GM18951 (cell line): ENCODE results near the gene HEMK1.

Source experiments
- POLR2A ChIP-seq: IDR thresholded peaks from 4 replicates; pipeline ENCODE4 v1.6.1; 2011; ENCODE audit warnings: mild to moderate bottlenecking; ENCODE audit not compliant: insufficient read length, insufficient read depth; ENCODE audit errors: extremely low read depth
- in situ Hi-C: fragments of 300-500 bp; cut with MboI; formaldehyde crosslinking; loops from one replicate; pipeline ENCODE4 v1.12.0; 2022; ENCODE audit warnings: low sequenced_read_pairs, mixed read lengths, inconsistent platforms; ENCODE audit not compliant: unreplicated experiment

The HEMK1 gene

GRCh38 chr3:50552598-50552997, 16.7 kb upstream of the HEMK1 start:
- no peak for TF ChIP-seq POLR2A
- in situ Hi-C loops: no loop called here

DNA sequence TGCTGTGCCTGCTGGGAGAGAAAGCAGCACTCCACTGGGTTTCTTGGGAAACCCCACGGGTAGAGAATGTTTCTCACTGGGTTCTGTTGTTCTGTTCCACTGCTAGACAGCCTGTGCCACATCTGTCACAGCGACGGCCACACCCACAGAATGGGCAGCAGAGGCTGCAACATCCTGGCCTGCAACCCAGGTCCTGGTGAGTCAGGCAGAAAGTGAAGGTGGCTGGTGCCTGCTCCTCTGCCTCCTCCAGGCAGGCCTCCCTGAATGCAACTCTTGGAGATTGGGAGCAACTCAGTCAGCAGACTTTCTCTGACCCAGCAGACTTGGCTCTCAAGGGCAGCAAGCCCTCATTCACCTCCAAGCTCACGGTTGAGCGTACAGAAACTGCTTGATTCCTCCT, 14.8 kb upstream of the HEMK1 start:
- in situ Hi-C loops: no loop called here

DNA sequence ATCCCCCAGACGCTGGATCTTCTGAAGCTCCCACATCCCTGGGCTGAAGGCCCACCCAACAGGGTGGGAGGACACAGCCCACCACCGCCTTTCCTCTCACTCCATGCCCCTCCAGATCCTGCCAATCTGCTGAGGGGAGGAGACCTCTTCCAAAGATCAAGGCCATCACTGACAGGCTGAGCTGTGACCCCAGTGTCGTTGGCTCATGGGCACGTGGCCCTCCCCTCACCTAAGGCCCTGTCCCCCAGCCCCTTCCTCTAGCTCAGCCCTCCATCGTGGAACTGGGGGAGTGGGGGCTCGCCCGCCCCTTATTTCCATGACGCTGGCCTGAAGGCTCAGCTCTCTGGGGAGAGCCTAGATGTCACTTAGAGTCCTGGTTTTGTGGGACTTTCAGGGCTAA, 12.2 kb upstream of the HEMK1 start:
- TF ChIP-seq POLR2A: no peak
- in situ Hi-C loops: no loop called here

More for the DNA sequence above, 14.8 kb upstream of the HEMK1 start:
- TF ChIP-seq POLR2A: no peak

- TF ChIP-seq POLR2A: no peak
- in situ Hi-C loops: no loop called here
These were observed 11.4 kb upstream of the HEMK1 start for GRCh38 chr3:50557915-50558314.

DNA sequence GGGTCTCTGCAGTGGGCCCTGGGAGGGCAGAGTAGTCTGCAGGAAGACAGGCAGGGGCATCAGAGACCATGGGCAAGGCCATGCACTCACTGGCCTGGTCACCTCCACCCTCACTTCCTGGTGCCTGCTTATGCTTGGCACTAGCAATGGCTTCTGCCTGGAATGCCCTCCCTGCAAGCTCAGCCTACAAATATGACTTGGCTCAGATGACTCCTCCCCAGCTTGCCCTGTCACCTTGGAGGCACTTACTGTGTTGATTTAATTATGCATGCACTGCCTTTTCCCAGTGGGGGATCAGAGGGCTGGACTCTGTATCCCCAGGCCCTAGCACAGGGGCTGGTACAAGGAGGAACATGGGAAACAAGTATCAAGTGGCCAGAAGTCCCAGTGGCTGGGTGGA, 9.6 kb upstream of the HEMK1 start:
- in situ Hi-C loops: no loop called here
- TF ChIP-seq POLR2A: no peak

DNA sequence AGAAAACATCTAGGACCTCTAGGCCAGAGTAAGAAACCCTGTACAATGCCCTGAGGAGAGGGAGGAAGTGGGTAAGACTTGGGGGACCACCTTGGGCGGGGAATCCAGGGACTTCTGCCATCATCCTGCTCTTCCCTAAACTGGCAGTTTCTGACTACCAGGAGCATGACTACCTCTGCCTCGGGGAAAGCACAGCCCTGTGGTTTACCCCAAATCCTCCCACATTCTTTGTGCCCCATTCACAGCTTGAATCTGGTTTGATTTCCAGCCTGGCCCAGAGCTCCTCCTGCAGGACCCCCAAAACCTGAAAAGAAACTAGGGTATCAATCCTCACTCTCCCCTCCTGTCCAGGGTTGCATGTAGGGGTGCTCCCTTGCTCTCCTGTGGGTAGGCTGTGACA, 6.5 kb upstream of the HEMK1 start:
- TF ChIP-seq POLR2A: no peak
- in situ Hi-C loops: no loop called here

DNA sequence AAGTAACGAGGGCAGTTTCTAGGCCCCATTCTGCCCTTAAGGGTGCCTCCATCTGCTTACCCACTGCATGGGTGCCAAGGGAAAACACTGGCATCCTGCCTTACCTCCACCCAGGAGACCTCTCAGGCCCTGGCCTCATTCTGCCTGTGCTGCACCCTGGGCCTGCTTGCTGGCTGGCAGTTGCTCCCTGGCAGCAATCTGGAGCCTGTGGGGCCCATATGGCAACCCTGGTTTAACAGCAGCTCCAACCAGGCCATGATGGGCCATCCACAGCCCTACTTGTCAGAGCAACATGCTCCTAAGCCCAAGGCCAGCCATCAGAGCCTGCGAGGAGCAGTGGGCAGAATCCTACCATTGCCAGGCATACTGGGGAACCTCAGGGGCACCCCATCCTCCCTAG, 5.5 kb upstream of the HEMK1 start:
- no peak for TF ChIP-seq POLR2A
- in situ Hi-C loops: no loop called here

GRCh38 chr3:50564321-50564720, 5.0 kb upstream of the HEMK1 start:
- no peak for TF ChIP-seq POLR2A
- in situ Hi-C loops: no loop called here

GRCh38 chr3:50567011-50567385, 2.3 kb upstream of the HEMK1 start:
- in situ Hi-C loops: no loop called here
- no peak for TF ChIP-seq POLR2A

- in situ Hi-C loops: no loop called here
These were observed 1.7 kb upstream of the HEMK1 start, which contains the start of gene C3orf18 for GRCh38 chr3:50567386-50568167. Gene C3orf18 (minus strand): TSS chr3:50567747. CDS start chr3:50565699, 2,048 bp downstream.

DNA sequence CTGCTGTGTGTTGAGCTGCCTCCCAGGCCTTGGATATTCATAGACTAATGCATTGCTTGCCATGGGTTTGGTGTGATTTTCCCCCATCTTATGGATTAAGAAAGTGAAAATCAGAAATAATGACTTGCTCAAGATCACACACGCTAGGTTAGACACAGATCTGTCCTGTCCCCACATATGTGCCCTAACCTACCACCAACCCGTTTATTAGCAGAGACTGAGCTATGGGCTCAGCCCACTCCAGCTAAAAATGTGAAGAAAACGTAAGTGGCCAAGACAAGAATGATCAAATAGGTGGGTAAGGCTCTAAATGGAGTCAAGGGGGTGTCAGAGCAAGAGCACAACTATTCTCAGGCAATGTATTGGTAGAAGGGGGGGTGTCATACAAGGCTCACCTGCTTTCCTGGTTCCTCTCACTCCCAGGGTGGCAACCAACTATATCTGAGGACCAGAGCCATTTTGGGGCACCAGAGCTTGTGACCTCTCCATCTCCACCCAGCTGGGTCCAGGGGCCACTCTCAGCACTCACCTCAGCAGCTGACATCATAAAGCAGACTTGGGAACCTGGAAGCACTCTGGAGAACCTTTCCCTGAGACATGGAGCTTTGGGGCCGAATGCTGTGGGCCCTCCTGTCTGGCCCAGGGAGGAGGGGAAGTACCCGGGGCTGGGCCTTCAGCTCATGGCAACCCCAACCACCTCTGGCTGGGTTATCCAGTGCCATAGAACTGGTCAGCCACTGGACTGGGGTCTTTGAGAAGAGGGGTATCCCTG, 1.4 kb downstream of the HEMK1 start:
- TF ChIP-seq POLR2A: no peak
- in situ Hi-C loops: loop anchor here (5.0 kb wide), 1 partner anchor 42 kb away; the partner anchor contains the start of gene CISH

More at GRCh38 chr3:50567386-50568167, 1.7 kb upstream of the HEMK1 start, which contains the start of gene C3orf18:
- TF ChIP-seq POLR2A: peak; percentile 59

DNA sequence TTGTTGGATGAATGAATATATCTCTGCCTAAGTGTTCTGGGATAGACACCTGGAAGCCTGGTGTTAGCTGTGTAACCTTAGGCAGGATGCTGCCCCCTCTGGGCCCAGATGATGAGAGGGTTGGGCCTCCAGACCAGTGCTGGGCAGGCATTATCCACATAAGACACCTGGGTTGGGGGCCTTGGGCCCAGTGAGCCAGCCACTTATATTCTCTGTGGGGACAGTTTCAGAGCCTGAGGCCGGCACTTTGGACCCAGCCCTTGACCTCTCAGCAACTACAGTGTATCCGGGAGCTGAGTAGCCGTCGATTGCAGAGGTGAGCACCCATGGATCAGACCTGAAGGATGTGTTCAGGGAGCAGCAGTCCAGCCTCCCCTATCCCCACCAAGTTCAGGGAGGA, 2.2 kb downstream of the HEMK1 start:
- in situ Hi-C loops: loop anchor here (5.0 kb wide), 1 partner anchor 41 kb away; the partner anchor contains the start of gene CISH
- no peak for TF ChIP-seq POLR2A

DNA sequence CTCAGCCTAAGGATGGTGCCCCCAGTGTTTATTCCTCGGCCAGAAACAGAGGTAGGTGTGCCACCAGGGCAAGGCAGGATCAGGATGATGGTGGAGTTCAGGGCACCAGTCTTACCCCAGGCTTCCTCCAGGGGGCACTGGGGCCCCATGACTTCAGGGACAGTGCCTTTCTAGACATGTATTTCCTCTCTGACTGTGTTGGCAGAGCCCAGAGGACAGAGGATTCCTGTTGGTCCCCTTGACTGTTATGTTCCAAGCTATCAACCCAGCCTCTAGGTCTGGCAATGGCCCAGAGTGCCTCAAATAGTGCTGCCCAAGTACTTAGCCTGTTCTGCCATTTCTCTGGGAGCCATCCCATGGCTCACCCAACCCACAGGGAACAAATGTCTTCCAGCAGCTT, 2.8 kb downstream of the HEMK1 start:
- in situ Hi-C loops: loop anchor here (5.0 kb wide), 1 partner anchor 40 kb away; the partner anchor contains the start of gene CISH
- no peak for TF ChIP-seq POLR2A

- in situ Hi-C loops: loop anchor here (5.0 kb wide), 1 partner anchor 39 kb away; the partner anchor contains the start of gene CISH
- no peak for TF ChIP-seq POLR2A
These were observed 3.6 kb downstream of the HEMK1 start for GRCh38 chr3:50572801-50573371.
